GM18505 (cell line): Measurements from ENCODE around the gene CFAP73.

Experiments used
- ATAC-seq: cut with Tn5 transposase; IDR thresholded peaks from one replicate; pipeline ENCODE4 v1.9.1; 2021; ENCODE audit not compliant: unreplicated experiment
- POLR2A ChIP-seq: IDR thresholded peaks from 4 replicates; pipeline ENCODE4 v1.6.1; 2011; ENCODE audit warnings: borderline replicate concordance; ENCODE audit not compliant: insufficient read depth, insufficient read length; ENCODE audit errors: extremely low read depth

The CFAP73 gene

DNA sequence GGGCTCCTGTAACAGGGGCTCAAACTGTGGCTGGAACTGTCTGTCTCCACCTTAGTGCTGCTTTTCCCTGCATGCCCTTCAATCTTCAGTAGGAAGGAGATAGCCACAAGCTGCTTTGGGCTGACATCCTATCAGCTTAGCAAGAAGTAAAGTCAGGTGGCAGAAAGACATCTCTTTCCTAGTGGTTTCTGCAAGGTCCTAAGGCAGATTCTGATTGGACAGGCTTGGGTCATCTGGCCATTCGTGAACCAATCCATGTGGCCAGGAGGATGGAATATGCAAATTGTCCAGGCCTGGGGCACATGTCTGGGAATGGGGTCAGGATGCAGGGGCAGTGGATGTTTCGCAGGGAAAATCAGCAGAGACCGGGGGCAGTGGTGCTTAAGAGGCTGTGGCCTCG lies 41.2 kb downstream of the CFAP73 start:
- ATAC-seq, result no peak

GRCh38 chr12:113191227-113191626 lies 41.7 kb downstream of the CFAP73 start:
- ATAC-seq, result no peak
- TF ChIP-seq POLR2A, result no peak

More for the DNA sequence above, 41.2 kb downstream of the CFAP73 start:
- no peak for TF ChIP-seq POLR2A

GRCh38 chr12:113194971-113195391 lies 45.5 kb downstream of the CFAP73 start:
- no peak for TF ChIP-seq POLR2A
- ATAC-seq, result no peak

DNA sequence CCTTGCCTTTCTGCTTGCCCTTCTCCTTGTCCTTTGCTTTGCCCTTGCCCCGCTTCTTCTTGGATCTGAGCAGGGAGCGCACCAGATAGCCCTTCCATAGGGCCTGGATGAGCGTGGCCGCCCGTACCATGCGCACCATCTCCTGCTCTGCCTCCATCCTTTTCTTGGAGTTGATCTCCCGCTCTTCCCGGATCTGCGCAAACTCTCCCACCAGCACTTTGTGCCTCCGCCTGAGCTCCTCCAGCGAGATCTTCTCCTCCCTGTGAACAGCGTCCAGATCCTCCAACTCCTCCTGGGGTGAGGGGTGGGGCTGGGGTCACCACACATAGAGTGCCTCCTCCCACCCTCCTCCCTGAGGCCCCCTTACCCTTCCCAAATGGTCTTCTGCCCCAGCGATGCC lies 46.1 kb downstream of the CFAP73 start:
- no peak for ATAC-seq

DNA sequence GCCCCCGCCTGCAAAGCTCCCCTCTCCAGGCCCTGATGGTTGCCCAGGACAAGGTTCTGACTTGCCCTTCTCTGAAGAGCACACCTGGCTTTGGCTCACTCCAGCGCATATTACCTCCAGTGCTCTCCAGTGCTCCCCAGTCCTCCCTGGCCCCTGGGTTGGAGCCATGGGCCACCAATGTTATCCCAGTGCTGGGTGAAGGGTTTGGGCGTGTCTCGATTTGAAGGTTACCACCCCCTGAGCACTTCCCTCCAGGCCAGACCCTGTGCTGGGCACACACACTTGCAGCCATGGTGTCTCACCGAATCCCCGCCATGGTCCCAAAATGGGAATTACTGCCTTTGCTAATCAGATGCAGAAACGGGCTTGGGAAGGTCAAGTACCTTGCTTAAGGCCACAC lies 47.1 kb downstream of the CFAP73 start:
- TF ChIP-seq POLR2A, result no peak

More for the DNA sequence above, 46.1 kb downstream of the CFAP73 start:
- TF ChIP-seq POLR2A, result no peak

DNA sequence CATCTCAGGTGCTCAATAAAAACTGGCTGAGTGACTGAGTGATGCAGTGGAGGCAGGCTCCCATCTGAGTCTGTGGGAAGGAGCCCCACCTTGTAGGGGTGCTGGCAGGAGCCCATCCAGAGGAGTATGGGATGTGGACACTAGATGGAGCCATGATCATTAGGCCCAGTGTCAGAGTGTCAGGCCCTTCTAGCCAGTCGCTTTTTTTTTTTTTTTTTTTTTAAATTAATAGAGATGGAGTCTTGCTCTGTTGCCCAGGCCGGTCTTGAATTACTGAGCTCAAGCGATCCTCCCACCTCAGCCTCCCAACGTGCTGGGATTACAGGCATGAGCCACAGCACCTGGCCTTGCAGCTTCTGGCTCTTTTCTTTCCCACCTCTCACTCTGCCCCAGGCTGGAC lies 47.5 kb downstream of the CFAP73 start:
- TF ChIP-seq POLR2A, result no peak
- ATAC-seq, result no peak

More for the DNA sequence above, 47.1 kb downstream of the CFAP73 start:
- ATAC-seq, result no peak

GRCh38 chr12:113197518-113198077 lies 48.1 kb downstream of the CFAP73 start:
- no peak for TF ChIP-seq POLR2A
- ATAC-seq, result no peak

- no peak for ATAC-seq
- no peak for TF ChIP-seq POLR2A
These were observed 48.8 kb downstream of the CFAP73 start for GRCh38 chr12:113198296-113198695.

DNA sequence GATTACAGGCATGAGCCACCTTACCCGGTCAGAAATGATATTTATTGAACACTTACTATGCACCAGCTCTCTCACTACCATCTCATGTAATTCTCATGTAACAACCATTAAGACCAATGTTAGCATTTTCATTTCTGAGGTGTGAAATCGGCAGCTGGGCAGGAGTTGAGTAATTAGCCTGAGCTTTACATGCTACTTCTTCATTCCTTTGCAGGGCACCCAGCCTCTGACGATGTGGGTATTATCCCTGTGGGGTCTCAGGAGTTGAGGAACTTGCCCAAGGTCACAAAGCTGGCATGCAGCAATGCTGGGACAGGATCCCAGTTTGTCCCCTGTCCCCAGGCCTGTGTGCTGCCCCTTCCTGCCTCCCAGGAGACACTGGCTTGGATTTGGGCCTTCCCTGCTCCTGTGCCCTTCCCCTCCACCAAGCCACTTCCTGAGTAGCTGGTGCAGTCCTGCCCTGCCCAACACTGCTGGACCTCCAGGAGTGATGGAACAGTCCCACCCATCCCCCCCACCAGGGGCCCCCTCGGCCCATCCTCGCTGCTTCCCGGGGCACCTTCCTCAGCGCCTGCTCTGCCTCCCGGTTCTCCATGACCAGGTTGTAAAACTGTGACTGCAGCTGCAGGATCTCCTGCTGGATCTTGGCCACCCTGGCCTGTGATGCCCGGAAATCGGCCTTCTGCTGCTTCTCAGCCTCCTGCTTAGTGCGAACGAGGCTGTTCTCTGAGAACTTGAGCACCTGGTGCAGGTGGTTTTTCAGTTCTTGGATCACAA lies 50.7 kb downstream of the CFAP73 start:
- ATAC-seq, result no peak
- TF ChIP-seq POLR2A, result no peak

DNA sequence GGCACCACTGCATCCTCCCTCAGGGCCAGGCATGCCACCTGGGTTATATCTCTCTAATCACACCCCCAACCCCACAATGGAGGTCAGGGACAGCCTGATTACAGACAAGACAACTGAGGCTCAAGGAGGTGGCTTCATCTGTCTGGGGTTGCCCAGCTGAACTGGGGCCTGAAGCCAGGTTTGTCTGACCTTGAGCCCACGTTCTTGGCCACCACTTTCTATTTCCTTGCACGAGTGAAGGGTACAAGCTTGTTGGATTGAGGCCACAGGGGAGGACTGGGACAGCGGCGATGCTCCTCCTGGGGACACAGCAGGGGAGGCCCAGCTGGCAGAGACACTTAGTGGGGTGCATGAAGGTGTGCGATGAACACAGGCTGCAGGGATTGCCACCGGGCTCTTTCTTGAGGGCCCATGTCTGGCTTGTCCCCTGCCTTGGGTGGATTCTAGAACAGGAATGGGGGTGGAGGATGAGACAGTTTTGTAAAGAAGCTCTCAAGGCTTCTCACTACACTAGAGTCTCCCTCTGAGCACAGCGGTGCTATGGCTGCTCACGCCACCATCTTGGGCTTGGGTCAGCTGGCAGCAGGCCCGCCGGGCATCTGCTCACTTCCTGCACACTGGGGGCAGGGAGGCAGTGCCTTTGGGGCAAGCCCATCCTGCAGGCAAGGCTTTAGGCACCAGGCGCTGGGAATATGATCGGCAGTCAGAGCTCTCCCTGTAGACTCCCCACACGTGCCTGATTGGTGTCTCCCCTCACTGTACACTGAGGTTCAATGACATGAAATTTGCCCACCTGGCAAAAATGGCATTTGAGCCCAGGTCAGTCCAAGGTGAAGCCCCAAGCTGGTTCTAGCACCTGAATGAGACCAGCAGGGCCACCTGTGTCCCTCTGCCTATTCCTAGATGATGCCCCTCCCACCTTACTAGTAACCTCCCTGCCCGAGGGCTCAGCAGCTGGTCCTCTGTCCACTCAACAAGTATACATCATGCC lies 52.0 kb downstream of the CFAP73 start:
- TF ChIP-seq POLR2A, result no peak
- no peak for ATAC-seq

DNA sequence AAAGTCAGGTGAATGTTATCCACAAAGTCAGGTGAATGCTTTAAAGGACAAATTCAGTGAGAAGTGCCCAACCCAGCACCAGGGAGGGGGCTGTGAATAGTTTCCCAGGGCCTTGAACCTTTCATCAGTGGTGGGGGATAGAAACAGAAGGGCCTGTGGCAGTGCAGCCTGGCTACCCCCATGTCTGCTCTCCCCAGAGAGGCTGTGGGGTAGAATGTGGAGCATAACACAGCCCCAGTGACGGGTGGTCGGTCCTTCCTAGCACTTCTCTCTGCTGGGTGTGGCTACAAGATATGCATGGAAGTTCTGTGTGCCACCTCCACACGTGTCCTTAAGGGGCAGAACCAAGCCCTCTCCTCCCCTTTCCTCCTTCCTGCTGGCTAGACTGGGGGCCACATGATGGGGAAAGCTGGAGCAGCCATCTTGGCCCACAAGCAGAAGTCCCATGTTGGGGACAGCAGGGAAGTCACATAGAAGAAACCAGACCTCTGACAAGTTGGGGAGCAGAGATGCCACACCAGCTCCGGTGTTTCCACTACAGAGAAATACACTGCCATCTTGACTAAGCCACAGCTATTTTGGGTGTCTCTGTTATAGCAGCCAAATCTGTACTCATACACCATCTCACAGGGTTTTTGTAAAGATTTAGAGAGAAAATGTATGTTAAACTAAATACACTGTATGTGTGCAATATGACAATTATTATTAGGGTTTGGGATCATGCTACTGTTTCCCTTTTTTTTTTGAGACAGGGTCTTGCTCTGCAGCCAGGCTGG lies 53.0 kb downstream of the CFAP73 start:
- no peak for TF ChIP-seq POLR2A
- no peak for ATAC-seq

DNA sequence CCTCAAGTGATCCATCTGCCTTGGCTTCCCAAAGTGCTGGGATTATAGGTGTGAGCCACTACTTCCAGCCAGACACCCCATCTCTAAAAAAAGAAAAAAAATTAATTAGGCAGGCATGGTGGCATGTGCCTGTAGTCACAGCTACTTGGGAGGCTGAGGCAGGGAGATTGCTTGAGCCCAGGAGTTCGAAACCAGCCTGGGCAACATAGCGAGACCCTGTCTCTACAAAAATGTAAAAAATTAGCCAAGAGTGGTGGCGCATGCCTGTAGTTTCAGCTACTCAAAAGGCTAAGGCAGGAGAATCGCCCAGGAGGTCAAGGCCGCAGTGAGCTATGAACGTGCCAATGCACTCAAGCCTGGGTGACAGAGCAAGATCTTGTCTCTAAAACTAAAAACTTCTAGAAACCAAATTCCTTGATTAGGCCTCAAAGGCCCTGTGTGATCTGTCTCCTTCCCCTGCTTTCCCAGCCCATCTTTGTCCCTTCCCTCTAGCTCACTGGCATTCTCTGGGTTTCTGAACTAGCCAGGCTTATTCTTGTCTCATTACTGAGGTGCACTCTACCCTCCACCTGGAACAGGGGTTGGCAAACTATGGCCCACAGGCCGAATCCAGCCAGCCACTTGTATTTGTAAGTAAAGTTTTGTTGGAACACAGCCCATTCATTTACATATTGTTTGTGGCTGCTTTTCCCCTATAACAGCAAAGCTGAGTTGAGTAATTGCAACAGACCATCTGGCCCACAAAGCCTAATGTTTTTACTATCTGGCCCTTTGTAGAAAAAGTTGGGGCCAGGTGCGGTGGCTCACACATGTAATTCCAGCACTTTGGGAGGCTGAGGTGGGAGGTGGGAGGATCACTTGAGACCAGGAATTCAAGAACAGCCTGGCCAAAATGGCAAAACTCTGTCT lies 54.6 kb downstream of the CFAP73 start:
- no peak for TF ChIP-seq POLR2A

More for the DNA sequence above, 54.6 kb downstream of the CFAP73 start:
- no peak for ATAC-seq
